GM23338 (cell line): ENCODE measurements around the gene SLC25A22. TPM values are rescaled to one million over a fixed set of nuclear protein-coding genes. Genes with fewer than 3 reads are reported as not detected.

Experiments used
- ATAC-seq: fragments of 200-7000 bp; cut with Tn5 transposase; 3 replicates; pipeline ENCODE4 v1.9.1; 2020
- DNase-seq: peaks from one replicate; pipeline ENCODE4 v3.0.0-alpha.2; 2015; ENCODE audit warnings: low spot score
- H2AFZ ChIP-seq: fragments of 200-600 bp; sonication (generic); 2 replicates; pipeline ENCODE4 v1.8.0; 2016; ENCODE audit warnings: antibody characterized with exemption, mild to moderate bottlenecking, moderate library complexity
- H3F3A ChIP-seq: fragments of 200-600 bp; sonication (generic); replicated peaks from 2 replicates; pipeline ENCODE4 v1.8.0; 2017; ENCODE audit warnings: antibody characterized with exemption, mixed run types, low read depth
- H3K27ac ChIP-seq: fragments of 200-600 bp; sonication (generic); 2 replicates; pipeline ENCODE4 v1.6.1; 2016; ENCODE audit warnings: low read depth
- H3K27me3 ChIP-seq: fragments of 200-600 bp; sonication (generic); 2 replicates; pipeline ENCODE4 v1.8.0; 2016; ENCODE audit warnings: mild to moderate bottlenecking, mixed run types, moderate library complexity; ENCODE audit not compliant: insufficient read depth
- H3K36me3 ChIP-seq: fragments of 200-600 bp; sonication (generic); 2 replicates; pipeline ENCODE4 v1.8.0; 2016; ENCODE audit warnings: mild to moderate bottlenecking; ENCODE audit not compliant: insufficient read depth
- H3K4me1 ChIP-seq: fragments of 200-600 bp; sonication (generic); 2 replicates; pipeline ENCODE4 v1.8.0; 2016; ENCODE audit warnings: mild to moderate bottlenecking, moderate library complexity; ENCODE audit not compliant: insufficient read depth
- H3K4me2 ChIP-seq: fragments of 200-600 bp; sonication (generic); 2 replicates; pipeline ENCODE4 v1.7.1; 2017; ENCODE audit warnings: mixed run types
- H3K4me3 ChIP-seq: fragments of 200-600 bp; sonication (generic); 2 replicates; pipeline ENCODE4 v1.6.1; 2016; ENCODE audit warnings: mixed run types
- H3K79me2 ChIP-seq: fragments of 200-600 bp; sonication (generic); replicated peaks from 2 replicates; pipeline ENCODE4 v1.8.0; 2017; ENCODE audit warnings: mild to moderate bottlenecking; ENCODE audit not compliant: insufficient read depth
- H3K9me2 ChIP-seq: fragments of 200-600 bp; sonication (generic); 2 replicates; pipeline ENCODE4 v1.8.0; 2017; ENCODE audit not compliant: insufficient read depth
- H4K20me1 ChIP-seq: fragments of 200-600 bp; sonication (generic); replicated peaks from 2 replicates; pipeline ENCODE4 v1.8.0; 2017; ENCODE audit warnings: mild to moderate bottlenecking; ENCODE audit not compliant: insufficient read depth
- H3K27ac Mint-ChIP-seq: 2 replicates; pipeline ENCODE4 v1.8.0; 2020; ENCODE audit warnings: inconsistent platforms, mild to moderate bottlenecking, moderate library complexity, mixed read lengths
- H3K27me3 Mint-ChIP-seq: 3 replicates; pipeline ENCODE4 v1.8.0; 2022; ENCODE audit warnings: low read depth, mild to moderate bottlenecking, moderate library complexity, mixed read lengths, inconsistent platforms; ENCODE audit not compliant: insufficient read depth, poor library complexity
- H3K36me3 Mint-ChIP-seq: 3 replicates; pipeline ENCODE4 v1.8.0; 2021; ENCODE audit warnings: low read depth, mild to moderate bottlenecking, inconsistent platforms, moderate library complexity, mixed read lengths
- H3K4me1 Mint-ChIP-seq: 3 replicates; pipeline ENCODE4 v1.8.0; 2020; ENCODE audit warnings: mild to moderate bottlenecking, inconsistent platforms, mixed read lengths
- H3K4me3 Mint-ChIP-seq: 3 replicates; pipeline ENCODE4 v1.8.0; 2021; ENCODE audit warnings: moderate library complexity, mild to moderate bottlenecking, inconsistent platforms, mixed read lengths
- H3K9me3 Mint-ChIP-seq: 3 replicates; pipeline ENCODE4 v1.8.0; 2020; ENCODE audit warnings: moderate library complexity, mild to moderate bottlenecking, inconsistent platforms, mixed read lengths
- CREB1 ChIP-seq: fragments of 250-450 bp; sonication (Bioruptor Pico); IDR thresholded peaks from 2 replicates; pipeline ENCODE4 v1.5.0; 2020; ENCODE audit warnings: low read depth, mild to moderate bottlenecking, moderate library complexity
- CTCF ChIP-seq, 2 experiments: fragments of 200-600 bp in 1 of 2; sonication (generic) in 1 of 2; conservative IDR thresholded peaks; 2 replicates each; pipeline versions ENCODE4 v1.5.1 to v1.6.1; 2016 to 2017; ENCODE audit warnings: antibody characterized with exemption in 2 of 2, low read depth in 2 of 2, mild to moderate bottlenecking in 2 of 2, moderate library complexity in 1 of 2
- ETS1 ChIP-seq: IDR thresholded peaks from 2 replicates; pipeline ENCODE4 v1.6.1; 2016; ENCODE audit warnings: antibody characterized with exemption
- EZH2 ChIP-seq: fragments of 200-600 bp; sonication (generic); IDR thresholded peaks from one replicate; pipeline ENCODE4 v1.8.0; 2017; ENCODE audit warnings: antibody characterized with exemption, mild to moderate bottlenecking, low read depth; ENCODE audit not compliant: unreplicated experiment
- EZH2phosphoT487 ChIP-seq: fragments of 200-600 bp; sonication (generic); IDR thresholded peaks from one replicate; pipeline ENCODE4 v1.8.1; 2018; ENCODE audit warnings: antibody characterized with exemption; ENCODE audit not compliant: unreplicated experiment
- JUNB ChIP-seq: IDR thresholded peaks from one replicate; pipeline ENCODE4 v1.6.1; 2016; ENCODE audit warnings: antibody characterized with exemption; ENCODE audit not compliant: unreplicated experiment
- NANOG ChIP-seq: IDR thresholded peaks from 2 replicates; pipeline ENCODE4 v1.6.1; 2016; ENCODE audit warnings: antibody characterized with exemption, borderline replicate concordance
- POLR2AphosphoS5 ChIP-seq: IDR thresholded peaks from 2 replicates; pipeline ENCODE4 v1.6.1; 2016; ENCODE audit warnings: antibody characterized with exemption, low read depth
- REST ChIP-seq: IDR thresholded peaks from one replicate; pipeline ENCODE4 v1.6.1; 2018; ENCODE audit warnings: antibody characterized with exemption; ENCODE audit not compliant: unreplicated experiment
- STAT1 ChIP-seq: IDR thresholded peaks from one replicate; pipeline ENCODE4 v1.6.1; 2016; ENCODE audit warnings: antibody characterized with exemption; ENCODE audit not compliant: unreplicated experiment
- ZNF114 ChIP-seq: fragments of 250-450 bp; sonication (Bioruptor Pico); IDR thresholded peaks from 2 replicates; pipeline ENCODE4 v1.5.0; 2020; ENCODE audit warnings: mild to moderate bottlenecking, moderate library complexity
- ZNF331 ChIP-seq: fragments of 250-450 bp; sonication (Bioruptor Pico); IDR thresholded peaks from 2 replicates; pipeline ENCODE4 v1.5.0; 2020; ENCODE audit warnings: low read depth, mild to moderate bottlenecking, moderate library complexity
- polyA plus RNA-seq: library from polyadenylated mRNA; unstranded; fragments of >200 nt; fragmentation: Nextera tagmentation; extraction: Ambion mirVana; gene quantifications from 2 replicates; pipeline ENCODE4 v1.2.1, GENCODE V29; 2016
- total RNA-seq: library from RNA; depleted of rRNA; stranded (reverse); fragments of >200 nt; shearing (Covaris generic); gene quantifications from 2 replicates; pipeline ENCODE4 v1.2.3, GENCODE V29; 2014
- TF ChIP-seq, protein P1 (sequence below): fragments of 250-450 bp; sonication (Bioruptor Pico); IDR thresholded peaks from 2 replicates; pipeline ENCODE4 v1.5.0; 2020; ENCODE audit warnings: mild to moderate bottlenecking, moderate library complexity

SLC25A22 gene
- total and polyA plus RNA-seq, 2 experiments from 2014 or later = 21.0 to 46.4 TPM

- H3K4me3 Mint-ChIP-seq = peak overlapping the region; percentile 94
Observed at GRCh38 chr11:808427-809286, 10.6 kb upstream of the SLC25A22 start.

More at GRCh38 chr11:808427-809286, 10.6 kb upstream of the SLC25A22 start:
- peak overlapping the region; percentile 99 for H3K4me2 ChIP-seq
- Mint-ChIP-seq H3K4me1 (peaks cover 24% of the 10 kb centered on the region), H3K36me3 (peaks cover 35% of the 10 kb centered on the region), H3K9me3 (peaks cover 5% of the 10 kb centered on the region; the same call in 1 of the 3 replicates), H3K27ac (peak overlapping the region; percentile 97), H3K27me3 (peaks cover 37% of the 10 kb centered on the region)
- DNase-seq (no peak), ATAC-seq (no peak)
- no peaks in the 10 kb centered on the region for H3K27me3 ChIP-seq
- H2AFZ ChIP-seq = peak overlapping the region; percentile 74
- peaks cover 19% of the 10 kb centered on the region for H3K4me1 ChIP-seq
- no peaks in the 10 kb centered on the region for H3K9me2 ChIP-seq
- peaks cover 16% of the 10 kb centered on the region for H4K20me1 ChIP-seq
- no peak for TF ChIP-seq POLR2AphosphoS5
- no peak for TF ChIP-seq EZH2phosphoT487
- no peak for TF ChIP-seq ZNF331 (CRISPR knock-in tag)
- no peak for TF ChIP-seq CREB1 (CRISPR knock-in tag)
- TF ChIP-seq REST = no peak
- TF ChIP-seq CTCF (conservative IDR thresholded peaks at IDR 0.05; ENCODE audit: low read depth in 2 of 2) = no peak
- no peak for TF ChIP-seq ETS1
- no peak for TF ChIP-seq JUNB
- TF ChIP-seq, protein P1, sequence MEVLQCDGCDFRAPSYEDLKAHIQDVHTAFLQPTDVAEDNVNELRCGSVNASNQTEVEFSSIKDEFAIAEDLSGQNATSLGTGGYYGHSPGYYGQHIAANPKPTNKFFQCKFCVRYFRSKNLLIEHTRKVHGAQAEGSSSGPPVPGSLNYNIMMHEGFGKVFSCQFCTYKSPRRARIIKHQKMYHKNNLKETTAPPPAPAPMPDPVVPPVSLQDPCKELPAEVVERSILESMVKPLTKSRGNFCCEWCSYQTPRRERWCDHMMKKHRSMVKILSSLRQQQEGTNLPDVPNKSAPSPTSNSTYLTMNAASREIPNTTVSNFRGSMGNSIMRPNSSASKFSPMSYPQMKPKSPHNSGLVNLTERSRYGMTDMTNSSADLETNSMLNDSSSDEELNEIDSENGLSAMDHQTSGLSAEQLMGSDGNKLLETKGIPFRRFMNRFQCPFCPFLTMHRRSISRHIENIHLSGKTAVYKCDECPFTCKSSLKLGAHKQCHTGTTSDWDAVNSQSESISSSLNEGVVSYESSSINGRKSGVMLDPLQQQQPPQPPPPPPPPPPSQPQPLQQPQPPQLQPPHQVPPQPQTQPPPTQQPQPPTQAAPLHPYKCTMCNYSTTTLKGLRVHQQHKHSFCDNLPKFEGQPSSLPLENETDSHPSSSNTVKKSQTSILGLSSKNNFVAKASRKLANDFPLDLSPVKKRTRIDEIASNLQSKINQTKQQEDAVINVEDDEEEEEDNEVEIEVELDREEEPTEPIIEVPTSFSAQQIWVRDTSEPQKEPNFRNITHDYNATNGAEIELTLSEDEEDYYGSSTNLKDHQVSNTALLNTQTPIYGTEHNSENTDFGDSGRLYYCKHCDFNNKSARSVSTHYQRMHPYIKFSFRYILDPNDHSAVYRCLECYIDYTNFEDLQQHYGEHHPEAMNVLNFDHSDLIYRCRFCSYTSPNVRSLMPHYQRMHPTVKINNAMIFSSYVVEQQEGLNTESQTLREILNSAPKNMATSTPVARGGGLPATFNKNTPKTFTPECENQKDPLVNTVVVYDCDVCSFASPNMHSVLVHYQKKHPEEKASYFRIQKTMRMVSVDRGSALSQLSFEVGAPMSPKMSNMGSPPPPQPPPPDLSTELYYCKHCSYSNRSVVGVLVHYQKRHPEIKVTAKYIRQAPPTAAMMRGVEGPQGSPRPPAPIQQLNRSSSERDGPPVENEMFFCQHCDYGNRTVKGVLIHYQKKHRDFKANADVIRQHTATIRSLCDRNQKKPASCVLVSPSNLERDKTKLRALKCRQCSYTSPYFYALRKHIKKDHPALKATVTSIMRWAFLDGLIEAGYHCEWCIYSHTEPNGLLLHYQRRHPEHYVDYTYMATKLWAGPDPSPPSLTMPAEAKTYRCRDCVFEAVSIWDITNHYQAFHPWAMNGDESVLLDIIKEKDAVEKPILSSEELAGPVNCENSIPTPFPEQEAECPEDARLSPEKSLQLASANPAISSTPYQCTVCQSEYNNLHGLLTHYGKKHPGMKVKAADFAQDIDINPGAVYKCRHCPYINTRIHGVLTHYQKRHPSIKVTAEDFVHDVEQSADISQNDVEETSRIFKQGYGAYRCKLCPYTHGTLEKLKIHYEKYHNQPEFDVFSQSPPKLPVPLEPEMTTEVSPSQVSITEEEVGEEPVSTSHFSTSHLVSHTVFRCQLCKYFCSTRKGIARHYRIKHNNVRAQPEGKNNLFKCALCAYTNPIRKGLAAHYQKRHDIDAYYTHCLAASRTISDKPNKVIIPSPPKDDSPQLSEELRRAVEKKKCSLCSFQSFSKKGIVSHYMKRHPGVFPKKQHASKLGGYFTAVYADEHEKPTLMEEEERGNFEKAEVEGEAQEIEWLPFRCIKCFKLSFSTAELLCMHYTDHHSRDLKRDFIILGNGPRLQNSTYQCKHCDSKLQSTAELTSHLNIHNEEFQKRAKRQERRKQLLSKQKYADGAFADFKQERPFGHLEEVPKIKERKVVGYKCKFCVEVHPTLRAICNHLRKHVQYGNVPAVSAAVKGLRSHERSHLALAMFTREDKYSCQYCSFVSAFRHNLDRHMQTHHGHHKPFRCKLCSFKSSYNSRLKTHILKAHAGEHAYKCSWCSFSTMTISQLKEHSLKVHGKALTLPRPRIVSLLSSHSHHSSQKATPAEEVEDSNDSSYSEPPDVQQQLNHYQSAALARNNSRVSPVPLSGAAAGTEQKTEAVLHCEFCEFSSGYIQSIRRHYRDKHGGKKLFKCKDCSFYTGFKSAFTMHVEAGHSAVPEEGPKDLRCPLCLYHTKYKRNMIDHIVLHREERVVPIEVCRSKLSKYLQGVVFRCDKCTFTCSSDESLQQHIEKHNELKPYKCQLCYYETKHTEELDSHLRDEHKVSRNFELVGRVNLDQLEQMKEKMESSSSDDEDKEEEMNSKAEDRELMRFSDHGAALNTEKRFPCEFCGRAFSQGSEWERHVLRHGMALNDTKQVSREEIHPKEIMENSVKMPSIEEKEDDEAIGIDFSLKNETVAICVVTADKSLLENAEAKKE (CRISPR knock-in tag) = no peak
- TF ChIP-seq STAT1 = no peak
- no peak for TF ChIP-seq EZH2
- TF ChIP-seq NANOG = no peak
- no peak for TF ChIP-seq ZNF114 (CRISPR knock-in tag)
- peak overlapping the region; percentile 55; the same call in 1 of the 2 replicates for H3K27ac ChIP-seq
- H3K36me3 ChIP-seq = peaks cover 22% of the 10 kb centered on the region
- H3K79me2 ChIP-seq = peaks cover 38% of the 10 kb centered on the region
- peak overlapping the region; percentile 98 for H3K4me3 ChIP-seq
- H3F3A ChIP-seq = peaks cover 55% of the 10 kb centered on the region
